Transverse colon (tissue), 4 donors: Measurements from ENCODE around the gene RHOU. TPM values are rescaled to one million over a fixed set of nuclear protein-coding genes. Genes with fewer than 3 reads are reported as not detected.

ENCODE experiments used
- DNase-seq: peaks from one replicate; pipeline ENCODE4 v3.0.0-alpha.2; 2019
- H3K27ac ChIP-seq, 4 donors: fragments of 200-600 bp; sonication (generic); 2 replicates each; pipeline ENCODE4 v1.5.1; 2016 to 2018; ENCODE audit warnings: inconsistent platforms in 4 of 4
- H3K27me3 ChIP-seq: fragments of 200-600 bp; sonication (generic); 2 replicates; pipeline ENCODE4 v1.5.1; 2017; ENCODE audit warnings: inconsistent platforms
- H3K36me3 ChIP-seq, 4 donors: fragments of 200-600 bp; sonication (generic); 2 replicates each; pipeline ENCODE4 v1.5.1; 2017 to 2019; ENCODE audit warnings: inconsistent platforms in 4 of 4
- H3K4me1 ChIP-seq, 4 donors: fragments of 200-600 bp; sonication (generic); 2 replicates each; pipeline ENCODE4 v1.5.1; 2017 to 2020; ENCODE audit warnings: inconsistent platforms in 4 of 4
- H3K4me3 ChIP-seq, 4 donors: fragments of 200-600 bp; sonication (generic); 1 replicate in 1 of 4; 2 replicates in 3 of 4; pipeline versions ENCODE4 v1.5.1 to v1.6.1; 2017 to 2019; ENCODE audit warnings: inconsistent platforms in 4 of 4
- H3K9me3 ChIP-seq, 2 donors: fragments of 200-600 bp; sonication (generic); 2 replicates each; pipeline ENCODE4 v1.5.1; 2017 to 2019; ENCODE audit warnings: inconsistent platforms in 2 of 2
- EP300 ChIP-seq: sonication (generic); formaldehyde crosslinking; IDR thresholded peaks from one replicate; pipeline ENCODE4 v1.6.1; 2017; ENCODE audit warnings: antibody characterized with exemption, low read depth
- POLR2A ChIP-seq: fragments of 450-650 bp; IDR thresholded peaks from one replicate; pipeline ENCODE4 v1.6.1; 2016; ENCODE audit warnings: antibody characterized with exemption, mild to moderate bottlenecking, moderate library complexity
- POLR2AphosphoS5 ChIP-seq, 3 donors: sonication (generic); formaldehyde crosslinking; IDR thresholded peaks; one replicate each; pipeline ENCODE4 v1.6.1; 2016; ENCODE audit warnings: antibody characterized with exemption in 3 of 3
- WGBS, 2 donors: methylation state at CpG; one replicate each; pipeline ENCODE4 v1.1.5; 2018; ENCODE audit warnings: low coverage in 1 of 2; 5-methylcytosine and 5-hydroxymethylcytosine counted together
- in situ Hi-C, 4 donors: fragments of 200-750 bp; cut with MboI; loops; one replicate each; pipeline versions ENCODE4 v1.15.0 to v1.15.1; 2017; ENCODE audit warnings: low sequenced_read_pairs in 3 of 4, low pct_ligation_motif_present in 1 of 4, low pct_unique_long_range_greater_than_20kb in 1 of 4
- intact Hi-C: fragments of 100-400 bp; cut with DNase I; formaldehyde crosslinking; loops from one replicate; pipeline ENCODE4 v1.15.1; 2023; ENCODE audit warnings: low total_unique reads
- total RNA-seq, 4 donors: library from RNA; depleted of rRNA; stranded (reverse); fragments of >200 nt; gene quantifications; one replicate each; pipeline ENCODE4 v1.1.0, GENCODE V29; 2016
- TF ChIP-seq, protein P1 (sequence below), 5 experiments: fragments of 200-600 bp in 3 of 5; fragments of 450-650 bp in 2 of 5; sonication (generic) in 3 of 5; IDR thresholded peaks; 1 replicate in 2 of 5; 2 replicates in 3 of 5; pipeline ENCODE4 v1.5.1; 2016 to 2017; ENCODE audit warnings: antibody characterized with exemption in 5 of 5, inconsistent platforms in 3 of 5, mild to moderate bottlenecking in 2 of 5, moderate library complexity in 1 of 5

RHOU gene
- total RNA-seq, 4 donors from 2014 or later, result 32.0 to 62.5 (median 38.4) TPM

DNA sequence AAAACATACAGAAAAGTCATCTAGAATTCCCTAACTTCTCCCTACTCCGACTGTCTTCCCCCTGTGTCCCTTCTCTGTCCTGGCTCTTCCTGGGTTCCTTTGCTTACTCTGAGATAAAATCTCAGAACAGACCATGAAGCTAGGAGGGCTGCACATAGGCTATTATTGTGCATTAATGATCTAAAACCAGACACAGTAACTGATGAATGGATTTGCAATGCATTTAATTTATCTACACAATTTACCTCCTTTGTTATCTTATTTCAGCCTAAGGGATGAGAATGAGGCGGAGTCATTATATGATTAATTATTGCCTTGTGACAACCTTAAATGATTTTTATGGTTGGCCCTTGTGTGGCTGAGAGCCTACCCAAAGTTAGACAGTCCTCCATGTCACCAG lies 14.5 kb downstream of the RHOU start:
- Histone ChIP-seq H3K4me3 (no peak overlapping the region), H3K36me3 (no peaks in the 10 kb centered on the region), H3K9me3 (no peaks in the 10 kb centered on the region), H3K27me3 (no peaks in the 10 kb centered on the region), H3K4me1 (no peaks in the 10 kb centered on the region), H3K27ac (no peak overlapping the region)
- intact Hi-C loops (no loop called here), in situ Hi-C loops (no loop called here)
- TF ChIP-seq POLR2A, result no peak
- TF ChIP-seq, protein P1, sequence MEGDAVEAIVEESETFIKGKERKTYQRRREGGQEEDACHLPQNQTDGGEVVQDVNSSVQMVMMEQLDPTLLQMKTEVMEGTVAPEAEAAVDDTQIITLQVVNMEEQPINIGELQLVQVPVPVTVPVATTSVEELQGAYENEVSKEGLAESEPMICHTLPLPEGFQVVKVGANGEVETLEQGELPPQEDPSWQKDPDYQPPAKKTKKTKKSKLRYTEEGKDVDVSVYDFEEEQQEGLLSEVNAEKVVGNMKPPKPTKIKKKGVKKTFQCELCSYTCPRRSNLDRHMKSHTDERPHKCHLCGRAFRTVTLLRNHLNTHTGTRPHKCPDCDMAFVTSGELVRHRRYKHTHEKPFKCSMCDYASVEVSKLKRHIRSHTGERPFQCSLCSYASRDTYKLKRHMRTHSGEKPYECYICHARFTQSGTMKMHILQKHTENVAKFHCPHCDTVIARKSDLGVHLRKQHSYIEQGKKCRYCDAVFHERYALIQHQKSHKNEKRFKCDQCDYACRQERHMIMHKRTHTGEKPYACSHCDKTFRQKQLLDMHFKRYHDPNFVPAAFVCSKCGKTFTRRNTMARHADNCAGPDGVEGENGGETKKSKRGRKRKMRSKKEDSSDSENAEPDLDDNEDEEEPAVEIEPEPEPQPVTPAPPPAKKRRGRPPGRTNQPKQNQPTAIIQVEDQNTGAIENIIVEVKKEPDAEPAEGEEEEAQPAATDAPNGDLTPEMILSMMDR (IDR thresholded peaks at IDR 0.05), result no peak
- TF ChIP-seq EP300, result no peak
- no peak for TF ChIP-seq POLR2AphosphoS5 (IDR thresholded peaks at IDR 0.05)
- 87 to 94% methylated on average over 2 of the region's 2 CpGs for WGBS, 2 donors
- DNase-seq, result no peak

DNA sequence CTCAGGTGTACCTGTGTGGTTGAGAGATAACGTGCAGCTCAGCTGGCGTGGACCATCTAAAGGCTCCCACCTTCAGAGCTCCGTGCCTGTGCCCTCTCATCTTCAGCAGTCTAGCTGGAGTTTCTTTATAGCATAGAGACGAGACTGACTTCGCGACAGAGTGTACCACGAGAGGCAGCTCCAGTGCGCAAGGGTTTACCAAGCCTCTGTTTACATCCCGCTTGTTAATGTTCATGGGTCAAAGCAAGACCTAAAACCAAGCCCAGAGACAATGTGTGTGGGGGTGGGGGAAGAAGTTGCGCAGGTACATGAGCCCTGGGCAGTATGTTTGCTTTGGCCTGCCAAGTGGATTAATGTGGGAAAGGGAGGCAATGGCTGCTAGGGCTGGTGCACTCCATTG lies 15.6 kb downstream of the RHOU start:
- no peak for TF ChIP-seq POLR2AphosphoS5 (IDR thresholded peaks at IDR 0.05)
- TF ChIP-seq EP300, result no peak
- Histone ChIP-seq H3K27ac (no peak overlapping the region), H3K9me3 (no peaks in the 10 kb centered on the region), H3K4me1 (no peaks in the 10 kb centered on the region), H3K27me3 (peaks cover 9% of the 10 kb centered on the region), H3K4me3 (no peak overlapping the region), H3K36me3 (no peaks in the 10 kb centered on the region)
- DNase-seq, result no peak
- 92% methylated on average over 10 of the region's 10 CpGs; no CpG with 5 or more reads in 1 of the 2 donors for WGBS, 2 donors
- intact Hi-C loops, result no loop called here
- in situ Hi-C loops, result no loop called here

DNA sequence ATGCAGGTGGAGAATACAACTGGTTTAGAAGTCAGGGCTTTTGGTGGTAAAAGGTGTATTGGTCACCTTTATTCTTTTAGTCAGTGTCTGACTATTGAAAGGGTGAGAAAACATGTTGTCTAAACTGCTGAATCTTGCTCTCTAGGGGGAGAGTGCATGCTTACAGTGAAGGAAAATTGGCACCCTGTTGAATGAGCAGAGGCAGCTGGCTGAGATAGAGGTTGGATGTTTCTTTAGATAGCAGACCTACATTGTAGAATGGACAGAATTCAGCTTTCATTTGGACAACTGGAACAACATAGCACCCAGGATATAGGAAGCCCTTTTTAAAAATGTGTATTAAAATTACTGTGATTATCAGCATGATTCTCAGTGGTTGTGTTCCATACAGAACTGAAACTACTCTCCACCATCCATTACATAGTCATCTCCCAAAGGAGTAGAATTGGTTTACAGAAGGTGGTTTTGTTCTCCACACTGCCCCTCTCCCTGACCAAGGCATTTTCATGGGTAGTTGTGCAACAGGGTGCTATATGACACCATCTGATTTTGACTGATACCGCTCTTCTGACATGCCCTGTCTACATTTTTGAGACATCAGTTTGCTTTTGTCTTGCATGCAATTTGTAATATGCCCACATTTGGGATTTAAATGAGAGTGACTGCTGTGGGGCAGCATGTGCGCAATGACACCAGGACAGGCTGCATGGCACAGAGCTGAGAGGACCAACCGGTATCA lies 16.2 kb downstream of the RHOU start:
- no peak for DNase-seq
- 91% methylated on average over 3 of the region's 3 CpGs; no CpG with 5 or more reads in 1 of the 2 donors for WGBS, 2 donors
- Histone ChIP-seq H3K4me3 (no peak overlapping the region), H3K36me3 (no peaks in the 10 kb centered on the region), H3K9me3 (no peaks in the 10 kb centered on the region), H3K27me3 (peaks cover 9% of the 10 kb centered on the region), H3K27ac (no peak overlapping the region), H3K4me1 (no peaks in the 10 kb centered on the region)
- intact Hi-C loops, result no loop called here
- TF ChIP-seq POLR2A, result no peak
- no peak for TF ChIP-seq POLR2AphosphoS5 (IDR thresholded peaks at IDR 0.05)
- TF ChIP-seq EP300, result no peak
- TF ChIP-seq, protein P1 (IDR thresholded peaks at IDR 0.05), result no peak
- in situ Hi-C loops, result no loop called here

DNA sequence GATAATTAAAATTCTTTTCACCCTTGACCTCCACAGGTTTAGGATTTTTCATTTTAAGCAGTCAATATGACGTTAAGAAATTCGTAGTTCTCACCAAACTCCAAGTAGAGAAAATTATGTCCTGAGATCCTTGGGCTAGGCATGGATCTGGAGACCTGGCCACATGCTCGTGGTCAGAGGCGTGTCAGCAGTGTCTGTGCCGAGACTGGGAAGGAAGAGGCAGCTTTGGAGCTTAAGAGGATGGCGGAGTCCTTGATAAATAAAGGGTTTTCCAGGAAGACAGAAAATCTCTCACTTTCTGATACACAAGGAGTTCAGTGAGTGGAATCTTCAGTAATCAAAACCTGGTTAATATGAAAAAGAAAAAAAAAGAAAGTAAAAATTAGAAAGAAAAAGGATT lies 17.0 kb downstream of the RHOU start:
- Histone ChIP-seq H3K27ac (no peak overlapping the region), H3K4me1 (no peaks in the 10 kb centered on the region), H3K9me3 (no peaks in the 10 kb centered on the region), H3K36me3 (no peaks in the 10 kb centered on the region), H3K4me3 (no peak overlapping the region), H3K27me3 (peaks cover 9% of the 10 kb centered on the region)
- no peak for DNase-seq
- in situ Hi-C loops, result no loop called here
- intact Hi-C loops, result no loop called here
- TF ChIP-seq, protein P1 (IDR thresholded peaks at IDR 0.05), result no peak
- TF ChIP-seq EP300 (no peak), POLR2A (no peak), POLR2AphosphoS5 (IDR thresholded peaks at IDR 0.05) (no peak)
- 58 to 76% methylated on average over 6 of the region's 6 CpGs for WGBS, 2 donors
